Lung (tissue), 12 donors: ENCODE measurements around the gene ONECUT2. TPM values are rescaled to one million over a fixed set of nuclear protein-coding genes. Genes with fewer than 3 reads are reported as not detected.

Experiments used
- ATAC-seq: fragments of 200-7000 bp; cut with Tn5 transposase; one replicate; pipeline ENCODE4 v1.9.1; 2020; ENCODE audit warnings: moderate number of reproducible peaks; ENCODE audit not compliant: insufficient read depth, low FRiP score
- DNase-seq, 3 donors: peaks; one replicate each; pipeline ENCODE4 v3.0.0-alpha.2; 2013 to 2017
- H3K27ac ChIP-seq, 2 donors: one replicate each; pipeline ENCODE4 v1.5.1; 2013; ENCODE audit warnings: mild to moderate bottlenecking in 2 of 2, moderate library complexity in 2 of 2, control low read depth in 1 of 2, inconsistent platforms in 1 of 2, low read depth in 1 of 2, low read length in 1 of 2
- H3K27me3 ChIP-seq, 3 donors: one replicate each; pipeline ENCODE4 v1.5.1; 2013; ENCODE audit warnings: low read length in 2 of 3; ENCODE audit not compliant: control insufficient read depth in 3 of 3, insufficient read depth in 3 of 3
- H3K36me3 ChIP-seq, 4 donors: one replicate each; pipeline ENCODE4 v1.5.1; 2013; ENCODE audit warnings: low read length in 4 of 4, mild to moderate bottlenecking in 1 of 4, moderate library complexity in 1 of 4; ENCODE audit not compliant: control insufficient read depth in 4 of 4, insufficient read depth in 4 of 4
- H3K4me1 ChIP-seq, 5 donors: one replicate each; pipeline ENCODE4 v1.5.1; 2013; ENCODE audit warnings: low read length in 5 of 5, mild to moderate bottlenecking in 2 of 5, moderate library complexity in 1 of 5; ENCODE audit not compliant: control insufficient read depth in 5 of 5, insufficient read depth in 5 of 5
- H3K4me3 ChIP-seq: one replicate; pipeline ENCODE4 v1.5.1; 2013; ENCODE audit warnings: mild to moderate bottlenecking, control low read depth, moderate library complexity
- H3K9ac ChIP-seq, 2 donors: one replicate each; pipeline ENCODE4 v1.5.1; 2013; ENCODE audit warnings: low read length in 2 of 2, control low read depth in 1 of 2; ENCODE audit not compliant: insufficient read depth in 1 of 2
- H3K9me3 ChIP-seq, 4 donors: one replicate each; pipeline ENCODE4 v1.5.1; 2013; ENCODE audit warnings: low read length in 3 of 4, mild to moderate bottlenecking in 1 of 4, moderate library complexity in 1 of 4; ENCODE audit not compliant: control insufficient read depth in 4 of 4, insufficient read depth in 3 of 4
- CTCF ChIP-seq: IDR thresholded peaks from 2 replicates; pipeline ENCODE4 v1.5.1; 2012; ENCODE audit warnings: mild to moderate bottlenecking; ENCODE audit errors: control extremely low read depth, extremely low read depth
- WGBS, 2 donors: extraction: QIAGEN DNeasy Blood & Tissue Kit; methylation state at CpG; one replicate each; pipeline ENCODE4 v1.1.7; 2013; 5-methylcytosine and 5-hydroxymethylcytosine counted together
- polyA plus RNA-seq, 2 donors: library from polyadenylated mRNA; stranded (reverse); fragments of 200-250 nt; gene quantifications; one replicate each; pipeline ENCODE4 v1.2.1, GENCODE V29; 2013
- total RNA-seq, 2 donors: library from RNA; depleted of rRNA in 1 of 2; stranded (reverse); fragments of >200 nt in 1 of 2; gene quantifications; one replicate each; pipeline ENCODE4 v1.2.1, GENCODE V29; 2014 to 2021
- donor health status: control.
- donor health status: control.
- donor health status: Bipolar disorder and iron deficiency.
- donor health status: healthy.
- donor health status: DM: yes; HTN: yes; CAD: no.

ONECUT2 gene
- total and polyA plus RNA-seq, 4 donors = 0.01 to 0.06 (median 0.02) TPM; not detected in 1

GRCh38 chr18:57436191-57436964 is 1.2 kb downstream of the ONECUT2 start:
- no peak for ATAC-seq
- Histone ChIP-seq H3K9me3 (peaks cover 0 to 20% (median 0%) of the 10 kb centered on the region in 4 donors), H3K36me3 (no peaks in the 10 kb centered on the region), H3K27ac (no peak overlapping the region), H3K9ac (no peak overlapping the region), H3K4me1 (peaks cover 0 to 41% (median 4%) of the 10 kb centered on the region in 5 donors), H3K27me3 (peaks cover 19 to 90% (median 84%) of the 10 kb centered on the region in 3 donors), H3K4me3 (no peak overlapping the region)
- 3 to 6% methylated on average over 55 to 62 of the region's 62 CpGs for WGBS, 2 donors
- DNase-seq = no peak
- TF ChIP-seq CTCF = no peak

GRCh38 chr18:57436965-57437333 is 1.8 kb downstream of the ONECUT2 start:
- H3K4me3 ChIP-seq = no peak overlapping the region
- H3K9me3 ChIP-seq = peaks cover 0 to 20% (median 0%) of the 10 kb centered on the region in 4 donors
- ATAC-seq (no peak), DNase-seq (no peak)
- H3K9ac ChIP-seq = no peak overlapping the region
- no peak overlapping the region for H3K27ac ChIP-seq
- peaks cover 0 to 45% (median 4%) of the 10 kb centered on the region in 5 donors for H3K4me1 ChIP-seq
- TF ChIP-seq CTCF = no peak
- H3K27me3 ChIP-seq = peaks cover 20 to 90% (median 84%) of the 10 kb centered on the region in 3 donors
- 6 to 10% methylated on average over 13 of the region's 13 CpGs for WGBS, 2 donors
- no peaks in the 10 kb centered on the region for H3K36me3 ChIP-seq

GRCh38 chr18:57437402-57437765 is 2.2 kb downstream of the ONECUT2 start:
- TF ChIP-seq CTCF = no peak
- H3K27ac ChIP-seq = no peak overlapping the region
- DNase-seq = no peak
- no peak overlapping the region for H3K4me3 ChIP-seq
- peaks cover 0 to 45% (median 4%) of the 10 kb centered on the region in 5 donors for H3K4me1 ChIP-seq
- H3K9me3 ChIP-seq = peaks cover 0 to 20% (median 0%) of the 10 kb centered on the region in 4 donors
- H3K9ac ChIP-seq = no peak overlapping the region
- peaks cover 20 to 90% (median 84%) of the 10 kb centered on the region in 3 donors for H3K27me3 ChIP-seq
- ATAC-seq = no peak
- 1 to 4% methylated on average over 16 of the region's 16 CpGs for WGBS, 2 donors
- no peaks in the 10 kb centered on the region for H3K36me3 ChIP-seq
